Stimulated activated CD4-positive, alpha-beta T cell treated with anti-CD3 and anti-CD28 coated beads, Interleukin-1b, Interleukin-23, amount 100 ng/mL, for 4 hours (primary cell): ENCODE results near the gene TTC17.
"Not testable (repeated sequence)": the region's sequence is repeated elsewhere in the genome, so short reads cannot be mapped to it uniquely, and the experiment has no call there.

Experiments
- DNase-seq, 2 donors: peaks; one replicate each; pipeline ENCODE4 v3.0.0-alpha.2; 2020; ENCODE audit warnings: low read depth in 2 of 2

The TTC17 gene

GRCh38 chr11:43462359-43462758 lies 103.6 kb downstream of the TTC17 start:
- DNase-seq, result no peak

GRCh38 chr11:43467958-43468357 lies 109.2 kb downstream of the TTC17 start:
- no peak for DNase-seq

- not testable (repeated sequence) for DNase-seq
These were observed 118.8 kb downstream of the TTC17 start for GRCh38 chr11:43477491-43477890.

- DNase-seq, result no peak
These were observed 127.4 kb downstream of the TTC17 start for GRCh38 chr11:43486141-43486540.

- no peak for DNase-seq
These were observed 131.2 kb downstream of the TTC17 start for GRCh38 chr11:43489869-43490465.

- no peak for DNase-seq
These were observed 134.0 kb downstream of the TTC17 start for GRCh38 chr11:43492701-43493100.

- DNase-seq, result no peak
These were observed 134.7 kb downstream of the TTC17 start for GRCh38 chr11:43493431-43493830.

GRCh38 chr11:43497144-43497543 lies 138.4 kb downstream of the TTC17 start:
- DNase-seq, result no peak

- DNase-seq, result no peak
These were observed 139.8 kb downstream of the TTC17 start for GRCh38 chr11:43498561-43498960.

GRCh38 chr11:43503417-43503816 lies 144.7 kb downstream of the TTC17 start:
- no peak for DNase-seq

GRCh38 chr11:43504316-43504950 lies 145.7 kb downstream of the TTC17 start:
- DNase-seq, result no peak

- no peak for DNase-seq
These were observed 146.5 kb downstream of the TTC17 start for GRCh38 chr11:43505171-43505570.

GRCh38 chr11:43507171-43507570 lies 148.5 kb downstream of the TTC17 start:
- DNase-seq, result no peak

- DNase-seq, result no peak
These were observed 149.8 kb downstream of the TTC17 start for GRCh38 chr11:43508511-43508918.

GRCh38 chr11:43511959-43512358 lies 153.2 kb downstream of the TTC17 start:
- no peak for DNase-seq

- DNase-seq, result no peak
These were observed 156.4 kb downstream of the TTC17 start for GRCh38 chr11:43515090-43515489.

- DNase-seq, result no peak
These were observed 157.7 kb downstream of the TTC17 start for GRCh38 chr11:43516316-43516850.

GRCh38 chr11:43517518-43517917 lies 158.8 kb downstream of the TTC17 start:
- DNase-seq, result no peak

GRCh38 chr11:43518408-43519160 lies 159.9 kb downstream of the TTC17 start:
- no peak for DNase-seq

GRCh38 chr11:43521471-43521870 lies 162.8 kb downstream of the TTC17 start:
- no peak for DNase-seq

- no peak for DNase-seq
These were observed 164.9 kb downstream of the TTC17 start for GRCh38 chr11:43523632-43524031.

- DNase-seq, result no peak
These were observed 173.3 kb downstream of the TTC17 start for GRCh38 chr11:43532041-43532440.
